Neural cell (in vitro differentiated cells): Measurements from ENCODE around the gene HEXD. TPM values are rescaled to one million over a fixed set of nuclear protein-coding genes. Genes with fewer than 3 reads are reported as not detected.

Source experiments
- H2AFZ ChIP-seq: fragments of 200-600, 300-800 bp; sonication (generic), shearing (Covaris generic); 2 replicates; pipeline ENCODE4 v1.6.0; 2014; ENCODE audit warnings: low read depth, mild to moderate bottlenecking, antibody characterized with exemption, low read length, moderate library complexity
- H3F3A ChIP-seq: fragments of 200-600 bp; shearing (Covaris generic); 2 replicates; pipeline ENCODE4 v1.6.1; 2016; ENCODE audit warnings: mild to moderate bottlenecking, moderate library complexity, mixed read lengths, antibody characterized with exemption, low read length; ENCODE audit not compliant: insufficient read depth, poor library complexity, severe bottlenecking
- H3K27ac ChIP-seq: fragments of 200-600, 300-800 bp; sonication (generic), shearing (Covaris generic); 2 replicates; pipeline ENCODE4 v1.5.1; 2014; ENCODE audit warnings: mild to moderate bottlenecking, low read length, moderate library complexity
- H3K27me3 ChIP-seq: fragments of 300-800, 200-600 bp; sonication (generic), shearing (Covaris generic); 2 replicates; pipeline ENCODE4 v1.6.0; 2014; ENCODE audit warnings: mild to moderate bottlenecking, low read depth, low read length, moderate library complexity; ENCODE audit not compliant: insufficient read depth
- H3K36me3 ChIP-seq: fragments of 300-800, 200-600 bp; sonication (generic), shearing (Covaris generic); 2 replicates; pipeline ENCODE4 v1.5.1; 2014; ENCODE audit warnings: mild to moderate bottlenecking, antibody characterized with exemption, low read length, moderate library complexity; ENCODE audit not compliant: insufficient read depth
- H3K4me2 ChIP-seq: fragments of 300-800, 200-600 bp; sonication (generic), shearing (Covaris generic); 2 replicates; pipeline ENCODE4 v1.6.0; 2014; ENCODE audit warnings: mild to moderate bottlenecking, low read length
- H3K4me3 ChIP-seq: fragments of 300-800, 200-600 bp; sonication (generic), shearing (Covaris generic); 2 replicates; pipeline ENCODE4 v1.5.1; 2014; ENCODE audit warnings: mild to moderate bottlenecking, low read length, moderate library complexity
- H3K79me2 ChIP-seq: fragments of 200-600 bp; shearing (Covaris generic); replicated peaks from 2 replicates; pipeline ENCODE4 v1.6.0; 2014; ENCODE audit warnings: mild to moderate bottlenecking, low read length, moderate library complexity; ENCODE audit not compliant: insufficient read depth
- H3K9ac ChIP-seq: fragments of 300-800, 200-600 bp; sonication (generic), shearing (Covaris generic); 2 replicates; pipeline ENCODE4 v1.6.1; 2016; ENCODE audit warnings: mild to moderate bottlenecking, low read length, mixed read lengths
- H3K9me2 ChIP-seq: fragments of 200-600 bp; shearing (Covaris generic); 2 replicates; pipeline ENCODE4 v1.6.1; 2016; ENCODE audit warnings: mild to moderate bottlenecking, low read length, mixed read lengths; ENCODE audit not compliant: insufficient read depth
- H3K9me3 ChIP-seq: fragments of 200-600, 300-800 bp; sonication (generic), shearing (Covaris generic); 2 replicates; pipeline ENCODE4 v1.6.1; 2016; ENCODE audit warnings: mild to moderate bottlenecking, mixed run types, low read length, moderate library complexity, mixed read lengths
- H4K20me1 ChIP-seq: fragments of 200-600 bp; shearing (Covaris generic); 2 replicates; pipeline ENCODE4 v1.6.1; 2016; ENCODE audit warnings: mild to moderate bottlenecking, mixed run types; ENCODE audit not compliant: insufficient read depth
- EP300 ChIP-seq: fragments of 450-650 bp; conservative IDR thresholded peaks from 2 replicates; pipeline ENCODE4 v1.6.1; 2014; ENCODE audit warnings: antibody characterized with exemption, mild to moderate bottlenecking, moderate library complexity; ENCODE audit not compliant: poor library complexity, severe bottlenecking
- EZH2 ChIP-seq: fragments of 200-600, 300-800 bp; shearing (Covaris generic), sonication (generic); IDR thresholded peaks from 2 replicates; pipeline ENCODE4 v1.6.1; 2014; ENCODE audit warnings: antibody characterized with exemption, low read length, borderline replicate concordance, mild to moderate bottlenecking; ENCODE audit not compliant: insufficient read depth, poor library complexity, severe bottlenecking
- MXI1 ChIP-seq: fragments of 450-650 bp; conservative IDR thresholded peaks from 2 replicates; pipeline ENCODE4 v1.6.1; 2014; ENCODE audit warnings: antibody characterized with exemption, mild to moderate bottlenecking; ENCODE audit not compliant: poor library complexity, severe bottlenecking
- POLR2AphosphoS5 ChIP-seq: IDR thresholded peaks from 2 replicates; pipeline ENCODE4 v1.6.1; 2012
- RAD21 ChIP-seq: fragments of 450-650 bp; conservative IDR thresholded peaks from 2 replicates; pipeline ENCODE4 v1.6.1; 2014; ENCODE audit warnings: antibody characterized with exemption, mild to moderate bottlenecking, moderate library complexity
- SMC3 ChIP-seq: fragments of 450-650 bp; conservative IDR thresholded peaks from 2 replicates; pipeline ENCODE4 v1.6.1; 2014; ENCODE audit warnings: antibody characterized with exemption, mild to moderate bottlenecking, moderate library complexity; ENCODE audit not compliant: poor library complexity
- TAF1 ChIP-seq: IDR thresholded peaks from 2 replicates; pipeline ENCODE4 v1.6.1; 2012; ENCODE audit warnings: low read depth
- polyA plus RNA-seq: library from polyadenylated mRNA; depleted of rRNA; stranded (reverse); fragments of >200 nt; gene quantifications from 2 replicates; pipeline ENCODE4 v1.2.3, GENCODE V29; 2014
- TF ChIP-seq, protein P1 (sequence below): fragments of 450-650 bp; IDR thresholded peaks from 2 replicates; pipeline ENCODE4 v1.5.1; 2014; ENCODE audit warnings: antibody characterized with exemption, mild to moderate bottlenecking, moderate library complexity; ENCODE audit not compliant: poor library complexity, severe bottlenecking
- TF ChIP-seq, protein P2 (sequence below): IDR thresholded peaks from 2 replicates; pipeline ENCODE4 v1.6.1; 2012; ENCODE audit warnings: borderline replicate concordance

Gene HEXD
- polyA plus RNA-seq, 1 donor from 2014 or later: 72.8 TPM

DNA sequence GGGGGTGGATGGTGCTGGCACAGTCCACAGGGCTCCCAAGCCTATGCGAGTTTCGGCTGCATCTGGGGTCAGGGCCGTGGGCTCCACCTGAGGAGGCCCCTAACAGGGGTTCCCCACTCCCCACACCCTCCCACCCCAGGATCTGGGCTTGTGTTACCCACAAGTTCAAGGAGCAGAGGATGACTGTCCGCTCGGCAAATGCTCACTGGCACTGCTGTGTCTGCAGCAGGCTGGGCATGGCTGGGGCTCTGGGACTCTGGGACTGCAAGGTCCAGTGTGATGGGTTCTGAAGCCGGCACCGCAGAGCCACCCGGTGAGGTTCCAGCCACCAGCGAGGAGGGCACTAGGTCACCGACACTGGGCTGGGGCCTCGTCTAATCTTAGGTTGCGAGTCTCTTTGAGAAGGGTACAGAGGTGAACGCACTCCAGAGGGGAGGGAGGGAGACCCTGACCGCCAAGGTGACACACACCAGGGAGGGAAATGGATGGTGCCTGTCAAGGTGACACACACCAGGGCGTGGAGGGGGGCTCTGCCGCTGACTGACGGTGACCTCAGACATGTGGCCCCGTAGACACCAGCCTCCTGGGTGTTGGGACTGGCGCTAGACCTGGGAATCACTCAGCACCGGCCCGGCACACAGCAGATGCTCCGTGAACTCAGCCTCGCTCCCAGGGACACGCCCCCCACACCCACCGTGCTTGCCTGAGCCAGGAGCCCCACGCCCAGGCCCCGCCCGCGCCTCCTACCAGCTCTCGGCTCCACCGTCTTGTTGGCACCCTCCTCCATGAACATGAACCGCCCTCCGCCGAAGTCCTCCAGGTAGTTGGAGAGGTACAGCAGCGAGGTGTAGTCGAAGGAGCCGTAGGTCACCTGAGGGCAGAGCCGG is 20.5 kb upstream of the HEXD start:
- H3K4me3 ChIP-seq: no peak overlapping the region
- H3K9me2 ChIP-seq: no peaks in the 10 kb centered on the region
- no peaks in the 10 kb centered on the region for H3K9me3 ChIP-seq
- no peaks in the 10 kb centered on the region for H3K27me3 ChIP-seq
- no peak overlapping the region for H2AFZ ChIP-seq
- TF ChIP-seq TAF1 (no peak), RAD21 (no peak), EZH2 (no peak), SMC3 (no peak), MXI1 (no peak), POLR2AphosphoS5 (no peak), EP300 (no peak)
- TF ChIP-seq, protein P1, sequence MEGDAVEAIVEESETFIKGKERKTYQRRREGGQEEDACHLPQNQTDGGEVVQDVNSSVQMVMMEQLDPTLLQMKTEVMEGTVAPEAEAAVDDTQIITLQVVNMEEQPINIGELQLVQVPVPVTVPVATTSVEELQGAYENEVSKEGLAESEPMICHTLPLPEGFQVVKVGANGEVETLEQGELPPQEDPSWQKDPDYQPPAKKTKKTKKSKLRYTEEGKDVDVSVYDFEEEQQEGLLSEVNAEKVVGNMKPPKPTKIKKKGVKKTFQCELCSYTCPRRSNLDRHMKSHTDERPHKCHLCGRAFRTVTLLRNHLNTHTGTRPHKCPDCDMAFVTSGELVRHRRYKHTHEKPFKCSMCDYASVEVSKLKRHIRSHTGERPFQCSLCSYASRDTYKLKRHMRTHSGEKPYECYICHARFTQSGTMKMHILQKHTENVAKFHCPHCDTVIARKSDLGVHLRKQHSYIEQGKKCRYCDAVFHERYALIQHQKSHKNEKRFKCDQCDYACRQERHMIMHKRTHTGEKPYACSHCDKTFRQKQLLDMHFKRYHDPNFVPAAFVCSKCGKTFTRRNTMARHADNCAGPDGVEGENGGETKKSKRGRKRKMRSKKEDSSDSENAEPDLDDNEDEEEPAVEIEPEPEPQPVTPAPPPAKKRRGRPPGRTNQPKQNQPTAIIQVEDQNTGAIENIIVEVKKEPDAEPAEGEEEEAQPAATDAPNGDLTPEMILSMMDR: no peak
- TF ChIP-seq, protein P2, sequence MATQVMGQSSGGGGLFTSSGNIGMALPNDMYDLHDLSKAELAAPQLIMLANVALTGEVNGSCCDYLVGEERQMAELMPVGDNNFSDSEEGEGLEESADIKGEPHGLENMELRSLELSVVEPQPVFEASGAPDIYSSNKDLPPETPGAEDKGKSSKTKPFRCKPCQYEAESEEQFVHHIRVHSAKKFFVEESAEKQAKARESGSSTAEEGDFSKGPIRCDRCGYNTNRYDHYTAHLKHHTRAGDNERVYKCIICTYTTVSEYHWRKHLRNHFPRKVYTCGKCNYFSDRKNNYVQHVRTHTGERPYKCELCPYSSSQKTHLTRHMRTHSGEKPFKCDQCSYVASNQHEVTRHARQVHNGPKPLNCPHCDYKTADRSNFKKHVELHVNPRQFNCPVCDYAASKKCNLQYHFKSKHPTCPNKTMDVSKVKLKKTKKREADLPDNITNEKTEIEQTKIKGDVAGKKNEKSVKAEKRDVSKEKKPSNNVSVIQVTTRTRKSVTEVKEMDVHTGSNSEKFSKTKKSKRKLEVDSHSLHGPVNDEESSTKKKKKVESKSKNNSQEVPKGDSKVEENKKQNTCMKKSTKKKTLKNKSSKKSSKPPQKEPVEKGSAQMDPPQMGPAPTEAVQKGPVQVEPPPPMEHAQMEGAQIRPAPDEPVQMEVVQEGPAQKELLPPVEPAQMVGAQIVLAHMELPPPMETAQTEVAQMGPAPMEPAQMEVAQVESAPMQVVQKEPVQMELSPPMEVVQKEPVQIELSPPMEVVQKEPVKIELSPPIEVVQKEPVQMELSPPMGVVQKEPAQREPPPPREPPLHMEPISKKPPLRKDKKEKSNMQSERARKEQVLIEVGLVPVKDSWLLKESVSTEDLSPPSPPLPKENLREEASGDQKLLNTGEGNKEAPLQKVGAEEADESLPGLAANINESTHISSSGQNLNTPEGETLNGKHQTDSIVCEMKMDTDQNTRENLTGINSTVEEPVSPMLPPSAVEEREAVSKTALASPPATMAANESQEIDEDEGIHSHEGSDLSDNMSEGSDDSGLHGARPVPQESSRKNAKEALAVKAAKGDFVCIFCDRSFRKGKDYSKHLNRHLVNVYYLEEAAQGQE: no peak
- no peak overlapping the region for H3K4me2 ChIP-seq
- no peaks in the 10 kb centered on the region for H3K36me3 ChIP-seq
- no peak overlapping the region for H3K27ac ChIP-seq
- H3K79me2 ChIP-seq: no peaks in the 10 kb centered on the region
- H3K9ac ChIP-seq: no peak overlapping the region
- H4K20me1 ChIP-seq: no peaks in the 10 kb centered on the region
- H3F3A ChIP-seq: no peaks in the 10 kb centered on the region

DNA sequence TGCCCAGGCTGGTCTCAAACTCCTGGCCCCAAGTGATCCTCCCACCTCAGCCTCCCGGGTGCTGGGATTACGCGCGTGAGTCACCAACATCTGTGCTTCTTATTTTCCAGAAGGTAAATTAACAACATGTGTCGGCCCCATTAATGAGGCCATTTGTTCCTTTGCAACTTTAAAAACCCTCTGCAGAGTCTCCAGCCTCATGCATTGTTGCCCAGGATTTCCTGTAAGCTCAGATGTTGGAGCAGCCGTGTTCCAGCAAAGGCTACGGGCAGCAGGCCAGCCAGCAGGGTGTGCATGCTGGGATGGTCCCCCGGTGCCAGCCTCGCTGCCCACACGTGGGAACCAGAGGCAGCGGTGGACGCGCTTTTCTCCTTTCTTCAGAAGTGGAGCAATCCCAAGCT is 19.1 kb upstream of the HEXD start:
- Histone ChIP-seq H3K4me3 (no peak overlapping the region), H3K9me3 (no peaks in the 10 kb centered on the region), H3K9me2 (no peaks in the 10 kb centered on the region), H3K9ac (no peak overlapping the region), H4K20me1 (no peaks in the 10 kb centered on the region), H2AFZ (no peak overlapping the region), H3K36me3 (no peaks in the 10 kb centered on the region), H3K79me2 (no peaks in the 10 kb centered on the region), H3K27ac (no peak overlapping the region), H3K4me2 (no peak overlapping the region), H3K27me3 (no peaks in the 10 kb centered on the region), H3F3A (no peaks in the 10 kb centered on the region)
- TF ChIP-seq, protein P2: no peak
- no peak for TF ChIP-seq EZH2
- TF ChIP-seq SMC3: no peak
- TF ChIP-seq EP300: no peak
- no peak for TF ChIP-seq MXI1
- TF ChIP-seq, protein P1: no peak
- TF ChIP-seq RAD21: no peak
- no peak for TF ChIP-seq TAF1
- no peak for TF ChIP-seq POLR2AphosphoS5
